ENCODE results near the gene SH3BP2. TPM values are rescaled to one million over a fixed set of nuclear protein-coding genes. Genes with fewer than 3 reads are reported as not detected.

The SH3BP2 gene
- total RNA-seq, 4 donors from 2014 or later, result 29.6 to 43.5 (median 36.7) TPM

DNA sequence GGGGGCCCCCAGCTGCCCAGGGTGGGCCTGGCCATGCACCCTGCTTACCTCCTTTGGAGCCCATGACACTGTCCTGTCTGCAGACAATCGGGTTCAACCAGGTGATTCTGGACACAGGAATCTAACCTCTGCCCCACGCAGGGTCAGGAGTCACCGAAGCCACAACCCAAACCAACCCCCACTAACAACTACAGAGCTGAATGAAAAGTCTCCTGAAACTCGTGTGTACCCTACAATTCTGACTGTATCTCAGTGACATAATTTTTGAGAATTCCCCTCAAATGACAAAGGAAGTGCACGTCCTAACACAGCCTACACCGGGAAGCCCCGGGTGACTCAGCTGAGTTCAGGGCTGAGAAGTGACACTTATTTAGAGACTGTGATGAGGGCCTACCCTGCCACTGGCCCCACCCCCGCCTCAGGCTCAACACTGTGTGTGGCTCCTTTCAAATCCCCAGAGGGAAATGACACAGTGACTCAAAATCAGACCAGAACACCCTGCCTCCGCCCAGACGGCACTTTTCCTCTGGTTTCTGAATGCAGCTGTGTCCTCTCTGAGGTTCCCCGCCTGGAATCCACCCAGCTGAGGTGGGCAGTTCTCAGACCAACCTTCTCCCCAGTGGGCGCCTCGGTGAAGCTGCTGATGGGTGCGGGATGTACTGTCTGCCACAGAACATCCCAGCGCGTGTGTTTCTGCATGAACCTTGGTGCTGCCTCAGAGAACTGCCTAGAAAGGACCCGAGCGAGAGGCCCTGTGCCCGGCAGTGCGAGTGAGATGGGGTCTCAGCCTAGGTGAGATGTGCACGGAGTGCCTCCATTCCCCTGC, 46.7 kb upstream of the SH3BP2 start:
- H3K36me3 ChIP-seq, result peaks cover 40 to 42% of the 10 kb centered on the region in 2 donors
- intact Hi-C loops (cut with DNase I), result no loop called here
- no peaks in the 10 kb centered on the region for H3K27me3 ChIP-seq
- no peak overlapping the region for H3K4me3 ChIP-seq (replicated peaks in 1 of 3)
- peaks cover 0 to 24% of the 10 kb centered on the region in 2 donors for H3K4me1 ChIP-seq
- WGBS, 2 donors, result 64 to 91% methylated on average over 15 to 18 of the region's 21 CpGs
- no peaks in the 10 kb centered on the region for H3K9me3 ChIP-seq
- TF ChIP-seq, protein P1, sequence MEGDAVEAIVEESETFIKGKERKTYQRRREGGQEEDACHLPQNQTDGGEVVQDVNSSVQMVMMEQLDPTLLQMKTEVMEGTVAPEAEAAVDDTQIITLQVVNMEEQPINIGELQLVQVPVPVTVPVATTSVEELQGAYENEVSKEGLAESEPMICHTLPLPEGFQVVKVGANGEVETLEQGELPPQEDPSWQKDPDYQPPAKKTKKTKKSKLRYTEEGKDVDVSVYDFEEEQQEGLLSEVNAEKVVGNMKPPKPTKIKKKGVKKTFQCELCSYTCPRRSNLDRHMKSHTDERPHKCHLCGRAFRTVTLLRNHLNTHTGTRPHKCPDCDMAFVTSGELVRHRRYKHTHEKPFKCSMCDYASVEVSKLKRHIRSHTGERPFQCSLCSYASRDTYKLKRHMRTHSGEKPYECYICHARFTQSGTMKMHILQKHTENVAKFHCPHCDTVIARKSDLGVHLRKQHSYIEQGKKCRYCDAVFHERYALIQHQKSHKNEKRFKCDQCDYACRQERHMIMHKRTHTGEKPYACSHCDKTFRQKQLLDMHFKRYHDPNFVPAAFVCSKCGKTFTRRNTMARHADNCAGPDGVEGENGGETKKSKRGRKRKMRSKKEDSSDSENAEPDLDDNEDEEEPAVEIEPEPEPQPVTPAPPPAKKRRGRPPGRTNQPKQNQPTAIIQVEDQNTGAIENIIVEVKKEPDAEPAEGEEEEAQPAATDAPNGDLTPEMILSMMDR (IDR thresholded peaks at IDR 0.05), result no peak
- TF ChIP-seq POLR2A (IDR thresholded peaks at IDR 0.05), result no peak
- DNase-seq, result no peak
- peak overlapping the region in 1 of 3 donors; percentile 39 for H3K27ac ChIP-seq

DNA sequence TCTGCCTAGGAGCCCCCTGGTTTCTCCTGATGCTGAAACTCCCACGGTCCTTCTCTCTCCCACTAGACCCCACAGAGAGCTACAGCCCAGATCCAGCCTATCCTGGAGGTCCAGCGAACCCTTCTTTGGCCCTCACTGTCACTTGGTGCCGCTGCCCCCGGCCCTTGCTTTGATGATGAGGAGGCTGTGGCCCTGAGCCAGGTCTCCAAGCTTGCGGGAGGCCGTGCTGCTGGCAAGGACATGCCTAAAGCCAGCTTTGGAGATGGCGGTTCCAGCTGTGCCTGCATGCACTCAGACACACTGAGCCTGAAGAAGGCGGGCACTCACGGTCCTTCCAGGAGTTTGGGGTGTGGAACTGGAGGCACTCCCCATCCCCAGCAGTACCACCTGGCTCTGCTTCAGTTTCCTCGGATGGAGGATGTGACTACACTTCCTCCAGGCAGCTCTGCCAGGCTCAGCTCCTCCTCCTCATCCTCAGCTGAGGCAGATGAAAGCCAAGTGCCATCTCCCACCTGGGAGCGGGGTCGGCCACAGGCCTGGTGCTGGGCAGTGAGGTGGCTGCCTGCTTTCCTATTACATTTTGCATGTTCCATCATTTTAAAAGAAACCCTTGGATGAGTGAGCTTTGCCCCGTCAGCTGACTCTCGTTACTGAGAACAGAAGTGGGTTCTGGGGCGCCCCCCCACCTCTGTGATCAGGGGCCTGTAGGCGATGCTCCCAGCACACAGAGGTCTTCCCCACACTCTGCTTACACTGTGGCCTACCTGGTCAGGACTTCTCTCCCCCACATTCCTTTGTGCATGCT, 45.8 kb upstream of the SH3BP2 start:
- Histone ChIP-seq H3K27ac (peak overlapping the region in 1 of 3 donors; percentile 10), H3K4me1 (peaks cover 0 to 24% of the 10 kb centered on the region in 2 donors), H3K9me3 (no peaks in the 10 kb centered on the region), H3K36me3 (peaks cover 40 to 42% of the 10 kb centered on the region in 2 donors), H3K4me3 (replicated peaks in 1 of 3) (no peak overlapping the region), H3K27me3 (no peaks in the 10 kb centered on the region)
- WGBS, 2 donors, result 77 to 86% methylated on average over 12 to 14 of the region's 16 CpGs
- DNase-seq, result no peak
- intact Hi-C loops (cut with DNase I), result no loop called here
- TF ChIP-seq, protein P1 (IDR thresholded peaks at IDR 0.05), result no peak
- TF ChIP-seq POLR2A (IDR thresholded peaks at IDR 0.05), result no peak

DNA sequence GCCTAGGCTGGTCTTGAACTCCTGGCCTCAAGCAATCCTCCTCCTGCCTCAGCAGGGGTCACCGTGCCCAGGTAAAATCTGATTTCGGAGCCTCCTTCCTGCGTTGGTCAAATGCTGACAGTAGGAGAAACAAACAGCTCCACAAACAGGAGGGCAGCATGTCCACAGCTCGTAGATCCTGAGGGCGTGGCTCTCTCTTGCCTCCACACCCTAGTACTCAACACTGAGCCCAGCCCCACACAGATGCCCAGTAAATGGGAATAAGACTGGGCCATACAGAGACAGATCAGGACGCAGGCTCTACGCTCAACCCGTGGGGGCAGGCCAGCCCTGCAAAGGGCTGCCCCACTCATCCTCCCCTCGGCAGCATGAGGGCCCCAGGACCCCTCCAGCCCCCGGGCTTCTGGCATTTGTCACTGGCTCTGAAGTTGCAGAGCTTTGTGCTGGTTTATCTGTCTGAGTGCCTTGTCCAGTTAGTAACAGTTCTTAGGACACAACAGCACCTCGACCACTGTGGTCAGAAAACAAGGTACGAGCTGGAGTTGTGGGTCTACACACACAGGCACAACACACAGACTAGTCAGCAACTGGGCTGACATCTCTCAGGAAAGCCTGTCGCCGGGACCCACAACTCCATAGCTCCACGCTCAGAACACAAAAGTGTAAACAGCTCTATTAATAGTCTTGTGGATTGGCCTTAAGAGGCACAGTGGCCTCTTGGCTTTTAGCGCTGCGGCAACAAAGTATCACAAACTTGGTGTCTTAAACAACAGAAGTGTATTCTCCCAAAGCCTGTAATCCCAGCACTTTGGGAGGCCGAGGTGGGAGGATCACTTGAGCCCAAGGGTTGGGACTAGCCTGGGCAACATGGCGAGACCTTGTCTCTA, 41.9 kb upstream of the SH3BP2 start:
- WGBS, 2 donors, result 86 to 88% methylated on average over 18 to 19 of the region's 19 CpGs
- no peaks in the 10 kb centered on the region for H3K27me3 ChIP-seq
- H3K36me3 ChIP-seq, result peaks cover 17 to 18% of the 10 kb centered on the region in 2 donors
- H3K4me3 ChIP-seq (replicated peaks in 1 of 3), result no peak overlapping the region
- TF ChIP-seq POLR2A (IDR thresholded peaks at IDR 0.05), result no peak
- TF ChIP-seq, protein P1 (IDR thresholded peaks at IDR 0.05), result no peak
- no peaks in the 10 kb centered on the region for H3K9me3 ChIP-seq
- DNase-seq, result no peak
- no peak overlapping the region for H3K27ac ChIP-seq
- peaks cover 4 to 18% of the 10 kb centered on the region in 2 donors for H3K4me1 ChIP-seq
- intact Hi-C loops (cut with DNase I), result no loop called here

DNA sequence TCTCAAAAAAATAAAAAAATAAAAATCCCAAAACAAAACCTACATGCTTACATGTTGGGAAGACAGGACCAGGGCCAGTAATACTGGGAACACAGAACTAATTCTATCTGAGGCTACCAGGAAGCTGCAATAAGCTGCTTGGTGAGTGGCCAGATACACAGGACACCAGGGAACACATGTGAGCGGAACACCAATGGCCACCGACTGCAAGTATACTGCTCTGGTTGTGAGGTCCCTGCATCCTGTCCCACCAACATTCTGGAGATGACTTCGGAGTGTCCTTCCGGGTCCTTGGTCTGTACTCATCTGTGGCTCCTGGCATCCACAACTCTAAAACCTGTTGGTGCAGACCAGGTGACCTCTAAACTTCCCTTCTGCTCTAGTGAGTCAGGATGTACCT, 39.4 kb upstream of the SH3BP2 start:
- no peaks in the 10 kb centered on the region for H3K9me3 ChIP-seq
- H3K4me3 ChIP-seq (replicated peaks in 1 of 3), result no peak overlapping the region
- no peaks in the 10 kb centered on the region for H3K36me3 ChIP-seq
- H3K4me1 ChIP-seq, result peaks cover 4 to 10% of the 10 kb centered on the region in 2 donors
- H3K27ac ChIP-seq, result no peak overlapping the region
- no peaks in the 10 kb centered on the region for H3K27me3 ChIP-seq
- WGBS, 2 donors, result 76 to 79% methylated on average over 4 of the region's 4 CpGs
- intact Hi-C loops (cut with DNase I), result no loop called here
- no peak for DNase-seq
- TF ChIP-seq, protein P1 (IDR thresholded peaks at IDR 0.05), result no peak
- no peak for TF ChIP-seq POLR2A (IDR thresholded peaks at IDR 0.05)
